PC-3 (cell line): ENCODE data around the gene MTCL3.

ENCODE experiments used
- ATAC-seq: fragments of 200-7000 bp; cut with Tn5 transposase; 2 replicates; pipeline ENCODE4 v1.9.1; 2020; ENCODE audit warnings: mild to moderate bottlenecking, moderate library complexity
- BruUV-seq: library from RNA; stranded (reverse); fragments of 400-500 nt; replicated peaks from 2 replicates; lab custom pipeline; 2021; lab: Mats Ljungman, UMichigan
- CTCF ChIA-PET: fragments of 300-600 bp; sonication (Branson Sonifier 250); formaldehyde crosslinking; loops from one replicate; lab custom pipeline; 2022; ENCODE audit warnings: antibody characterized with exemption; lab: Charles Lee
- POLR2A ChIA-PET: fragments of 300-600 bp; sonication (Branson Sonifier 250); formaldehyde crosslinking; loops from one replicate; lab custom pipeline; 2022; ENCODE audit warnings: antibody characterized with exemption; ENCODE audit not compliant: unreplicated experiment; lab: Charles Lee
- DNase-seq: peaks from one replicate; pipeline ENCODE4 v3.0.0-alpha.2; 2015
- H2AFZ ChIP-seq: fragments of 300-600 bp; sonication (generic); 2 replicates; pipeline ENCODE4 v1.6.0; 2016; ENCODE audit warnings: antibody characterized with exemption, low read length
- H3F3A ChIP-seq: fragments of 300-600 bp; sonication (generic); one replicate; pipeline ENCODE4 v1.6.0; 2017; ENCODE audit warnings: antibody characterized with exemption, low read length, control low read depth, mild to moderate bottlenecking; ENCODE audit not compliant: unreplicated experiment
- H3K27ac ChIP-seq: fragments of 300-600 bp; sonication (generic); 2 replicates; pipeline ENCODE4 v1.5.1; 2016; ENCODE audit warnings: mild to moderate bottlenecking, low read length
- H3K27me3 ChIP-seq: fragments of 300-600 bp; sonication (generic); 2 replicates; pipeline ENCODE4 v1.6.1; 2016; ENCODE audit warnings: low read length, mixed read lengths
- H3K36me3 ChIP-seq: fragments of 300-600 bp; sonication (generic); 2 replicates; pipeline ENCODE4 v1.6.1; 2016; ENCODE audit warnings: low read depth, mixed run types, low read length, mixed read lengths
- H3K4me1 ChIP-seq: fragments of 300-600 bp; sonication (generic); 2 replicates; pipeline ENCODE4 v1.5.1; 2016; ENCODE audit warnings: low read length; ENCODE audit not compliant: insufficient read depth
- H3K4me2 ChIP-seq: fragments of 300-600 bp; sonication (generic); 2 replicates; pipeline ENCODE4 v1.6.0; 2016; ENCODE audit warnings: low read length
- H3K4me3 ChIP-seq: fragments of 300-600 bp; sonication (generic); 2 replicates; pipeline ENCODE4 v1.5.1; 2016; ENCODE audit warnings: mild to moderate bottlenecking, low read length, mixed read lengths
- H3K79me2 ChIP-seq: fragments of 300-600 bp; sonication (generic); 2 replicates; pipeline ENCODE4 v1.6.1; 2017; ENCODE audit warnings: low read length, mixed read lengths
- H3K9ac ChIP-seq: fragments of 300-600 bp; sonication (generic); 2 replicates; pipeline ENCODE4 v1.6.0; 2016; ENCODE audit warnings: mild to moderate bottlenecking, low read length
- H3K9me2 ChIP-seq: fragments of 300-600 bp; sonication (generic); replicated peaks from 2 replicates; pipeline ENCODE4 v1.6.1; 2016; ENCODE audit warnings: mixed run types, low read length, mixed read lengths
- H3K9me3 ChIP-seq: fragments of 300-600 bp; sonication (generic); 2 replicates; pipeline ENCODE4 v1.6.1; 2016; ENCODE audit warnings: low read length, mixed read lengths
- H4K20me1 ChIP-seq: fragments of 300-600 bp; sonication (generic); 2 replicates; pipeline ENCODE4 v1.6.1; 2016; ENCODE audit warnings: low read length, mixed read lengths
- EZH2 ChIP-seq: fragments of 300-600 bp; sonication (generic); IDR thresholded peaks from one replicate; pipeline ENCODE4 v1.6.1; 2017; ENCODE audit warnings: antibody characterized with exemption, mild to moderate bottlenecking, low read length; ENCODE audit not compliant: unreplicated experiment
- EZH2phosphoT487 ChIP-seq: fragments of 300-600 bp; sonication (generic); IDR thresholded peaks from 2 replicates; pipeline ENCODE4 v1.6.1; 2018; ENCODE audit warnings: mild to moderate bottlenecking, antibody characterized with exemption, low read length, borderline replicate concordance
- intact Hi-C: fragments of 100-400 bp; cut with micrococcal nuclease; formaldehyde crosslinking; loops from 2 replicates; pipeline ENCODE4 v1.9.0; 2023
- TF ChIP-seq, protein P1 (sequence below): fragments of 300-600 bp; sonication (generic); conservative IDR thresholded peaks from 2 replicates; pipeline ENCODE4 v1.5.1; 2017; ENCODE audit warnings: antibody characterized with exemption, low read depth, mild to moderate bottlenecking, low read length

MTCL3 gene

DNA sequence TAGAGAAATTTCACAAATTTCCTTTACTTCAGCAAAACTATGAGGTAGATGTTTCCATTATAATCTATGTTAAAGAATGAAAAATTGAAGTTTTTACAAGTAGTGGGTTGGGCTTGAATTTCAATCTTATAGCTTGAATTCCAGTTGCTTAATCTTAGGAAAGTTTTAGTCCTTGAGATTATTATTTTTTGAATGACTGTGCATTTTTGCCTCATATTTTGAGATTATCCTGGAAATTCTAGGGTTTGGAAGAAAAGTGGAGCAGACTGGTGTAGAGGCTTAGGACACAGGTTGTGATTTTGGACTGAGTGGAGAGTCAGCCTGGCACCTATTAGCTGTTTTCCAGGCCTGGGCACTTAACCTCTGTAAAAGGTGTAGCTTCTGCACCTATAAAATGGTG is 5.7 kb downstream of the MTCL3 start:
- no peaks in the 10 kb centered on the region; the same call in 1 of the 2 replicates for H3K27me3 ChIP-seq
- H3K4me3 ChIP-seq: no peak overlapping the region
- TF ChIP-seq, protein P1, sequence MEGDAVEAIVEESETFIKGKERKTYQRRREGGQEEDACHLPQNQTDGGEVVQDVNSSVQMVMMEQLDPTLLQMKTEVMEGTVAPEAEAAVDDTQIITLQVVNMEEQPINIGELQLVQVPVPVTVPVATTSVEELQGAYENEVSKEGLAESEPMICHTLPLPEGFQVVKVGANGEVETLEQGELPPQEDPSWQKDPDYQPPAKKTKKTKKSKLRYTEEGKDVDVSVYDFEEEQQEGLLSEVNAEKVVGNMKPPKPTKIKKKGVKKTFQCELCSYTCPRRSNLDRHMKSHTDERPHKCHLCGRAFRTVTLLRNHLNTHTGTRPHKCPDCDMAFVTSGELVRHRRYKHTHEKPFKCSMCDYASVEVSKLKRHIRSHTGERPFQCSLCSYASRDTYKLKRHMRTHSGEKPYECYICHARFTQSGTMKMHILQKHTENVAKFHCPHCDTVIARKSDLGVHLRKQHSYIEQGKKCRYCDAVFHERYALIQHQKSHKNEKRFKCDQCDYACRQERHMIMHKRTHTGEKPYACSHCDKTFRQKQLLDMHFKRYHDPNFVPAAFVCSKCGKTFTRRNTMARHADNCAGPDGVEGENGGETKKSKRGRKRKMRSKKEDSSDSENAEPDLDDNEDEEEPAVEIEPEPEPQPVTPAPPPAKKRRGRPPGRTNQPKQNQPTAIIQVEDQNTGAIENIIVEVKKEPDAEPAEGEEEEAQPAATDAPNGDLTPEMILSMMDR: no peak
- TF ChIP-seq EZH2 (no peak), EZH2phosphoT487 (no peak)
- H3K9me3 ChIP-seq: no peaks in the 10 kb centered on the region
- H4K20me1 ChIP-seq: no peaks in the 10 kb centered on the region
- intact Hi-C loops: no loop called here
- ChIA-PET POLR2A (no interaction called here), CTCF (no interaction called here)
- no peaks in the 10 kb centered on the region for H3K79me2 ChIP-seq
- H3K9ac ChIP-seq: no peak overlapping the region
- no peak for DNase-seq
- peaks cover 2% of the 10 kb centered on the region; the same call in 1 of the 2 replicates for H3K36me3 ChIP-seq
- H3K4me2 ChIP-seq: no peak overlapping the region
- H2AFZ ChIP-seq: no peak overlapping the region
- no peaks in the 10 kb centered on the region for H3F3A ChIP-seq
- BruUV-seq: no TSS peak
- H3K27ac ChIP-seq: no peak overlapping the region
- ATAC-seq: no peak
- no peaks in the 10 kb centered on the region for H3K4me1 ChIP-seq
- H3K9me2 ChIP-seq: no peaks in the 10 kb centered on the region

GRCh38 chr6:127510876-127511275 is 8.3 kb downstream of the MTCL3 start:
- no peak overlapping the region for H3K4me3 ChIP-seq
- no peaks in the 10 kb centered on the region for H3K79me2 ChIP-seq
- TF ChIP-seq EZH2phosphoT487 (no peak), EZH2 (no peak)
- TF ChIP-seq, protein P1: no peak
- POLR2A ChIA-PET: no interaction called here
- CTCF ChIA-PET: no interaction called here
- no peak for ATAC-seq
- no peak for DNase-seq
- no peaks in the 10 kb centered on the region for H3K9me3 ChIP-seq
- no peak overlapping the region for H3K4me2 ChIP-seq
- no peaks in the 10 kb centered on the region for H3F3A ChIP-seq
- no TSS peak for BruUV-seq
- H3K27ac ChIP-seq: no peak overlapping the region
- no peak overlapping the region for H2AFZ ChIP-seq
- no peaks in the 10 kb centered on the region for H3K9me2 ChIP-seq
- no peaks in the 10 kb centered on the region for H3K4me1 ChIP-seq
- no peak overlapping the region for H3K9ac ChIP-seq
- H3K36me3 ChIP-seq: no peaks in the 10 kb centered on the region
- H4K20me1 ChIP-seq: no peaks in the 10 kb centered on the region
- intact Hi-C loops: no loop called here
- H3K27me3 ChIP-seq: no peaks in the 10 kb centered on the region; the same call in 1 of the 2 replicates

- ATAC-seq (no peak), DNase-seq (no peak)
- H3K79me2 ChIP-seq: no peaks in the 10 kb centered on the region
- no TSS peak for BruUV-seq
- no peak for TF ChIP-seq EZH2
- TF ChIP-seq, protein P1: no peak
- TF ChIP-seq EZH2phosphoT487: no peak
- H3K9me3 ChIP-seq: no peaks in the 10 kb centered on the region
- no peaks in the 10 kb centered on the region for H3F3A ChIP-seq
- H3K27ac ChIP-seq: no peak overlapping the region
- ChIA-PET CTCF (no interaction called here), POLR2A (no interaction called here)
- H3K9ac ChIP-seq: no peak overlapping the region
- no peaks in the 10 kb centered on the region for H3K27me3 ChIP-seq
- H4K20me1 ChIP-seq: no peaks in the 10 kb centered on the region
- no peaks in the 10 kb centered on the region for H3K36me3 ChIP-seq
- H2AFZ ChIP-seq: no peak overlapping the region
- no peaks in the 10 kb centered on the region for H3K9me2 ChIP-seq
- no peak overlapping the region for H3K4me3 ChIP-seq
- H3K4me1 ChIP-seq: no peaks in the 10 kb centered on the region
- no peak overlapping the region for H3K4me2 ChIP-seq
- intact Hi-C loops: no loop called here
These were observed 12.2 kb downstream of the MTCL3 start for GRCh38 chr6:127506894-127507293.
